Measurements from ENCODE around the gene TTC22. TPM values are rescaled to one million over a fixed set of nuclear protein-coding genes. Genes with fewer than 3 reads are reported as not detected.

Gene TTC22
- total RNA-seq, 6 experiments from 2014 or later: 2.7 to 8.9 (median 4.7) TPM

DNA sequence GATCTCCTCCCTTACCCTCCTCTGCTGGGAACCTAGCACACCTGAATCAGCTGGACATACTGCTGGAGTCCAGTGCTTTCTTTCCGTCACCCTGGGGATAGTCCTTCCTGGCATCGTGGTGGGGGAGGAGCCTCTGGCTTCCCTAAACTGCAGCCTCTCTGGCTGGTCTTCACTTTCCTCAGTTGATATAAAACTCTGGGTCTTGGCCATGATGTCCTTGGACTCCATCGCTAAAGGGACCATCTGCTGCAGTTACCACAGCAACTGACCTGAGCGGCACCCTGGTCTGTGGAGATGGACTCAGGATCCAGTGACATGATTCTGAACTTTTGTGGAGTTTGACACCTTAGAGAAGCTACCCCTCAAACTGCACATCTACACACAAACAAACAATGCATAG lies 59.6 kb downstream of the TTC22 start:
- no peak for TF ChIP-seq POLR2A (IDR thresholded peaks at IDR 0.05)
- TF ChIP-seq, protein P1, sequence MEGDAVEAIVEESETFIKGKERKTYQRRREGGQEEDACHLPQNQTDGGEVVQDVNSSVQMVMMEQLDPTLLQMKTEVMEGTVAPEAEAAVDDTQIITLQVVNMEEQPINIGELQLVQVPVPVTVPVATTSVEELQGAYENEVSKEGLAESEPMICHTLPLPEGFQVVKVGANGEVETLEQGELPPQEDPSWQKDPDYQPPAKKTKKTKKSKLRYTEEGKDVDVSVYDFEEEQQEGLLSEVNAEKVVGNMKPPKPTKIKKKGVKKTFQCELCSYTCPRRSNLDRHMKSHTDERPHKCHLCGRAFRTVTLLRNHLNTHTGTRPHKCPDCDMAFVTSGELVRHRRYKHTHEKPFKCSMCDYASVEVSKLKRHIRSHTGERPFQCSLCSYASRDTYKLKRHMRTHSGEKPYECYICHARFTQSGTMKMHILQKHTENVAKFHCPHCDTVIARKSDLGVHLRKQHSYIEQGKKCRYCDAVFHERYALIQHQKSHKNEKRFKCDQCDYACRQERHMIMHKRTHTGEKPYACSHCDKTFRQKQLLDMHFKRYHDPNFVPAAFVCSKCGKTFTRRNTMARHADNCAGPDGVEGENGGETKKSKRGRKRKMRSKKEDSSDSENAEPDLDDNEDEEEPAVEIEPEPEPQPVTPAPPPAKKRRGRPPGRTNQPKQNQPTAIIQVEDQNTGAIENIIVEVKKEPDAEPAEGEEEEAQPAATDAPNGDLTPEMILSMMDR (IDR thresholded peaks at IDR 0.05): no peak
- intact Hi-C loops (cut with DNase I): no loop called here
- Histone ChIP-seq H3K27ac (no peak overlapping the region), H3K9me3 (no peaks in the 10 kb centered on the region), H3K36me3 (peaks cover 0 to 56% (median 25%) of the 10 kb centered on the region in 4 donors), H3K4me1 (no peaks in the 10 kb centered on the region), H3K27me3 (no peaks in the 10 kb centered on the region), H3K4me3 (no peak overlapping the region)
- ATAC-seq (no peak), DNase-seq (no peak)
- WGBS (ENCODE audit: insufficient coverage, low coverage, low lambda C conversion rate, missing lambda C conversion rate): no CpG with 5 or more reads among the region's 4 CpGs

DNA sequence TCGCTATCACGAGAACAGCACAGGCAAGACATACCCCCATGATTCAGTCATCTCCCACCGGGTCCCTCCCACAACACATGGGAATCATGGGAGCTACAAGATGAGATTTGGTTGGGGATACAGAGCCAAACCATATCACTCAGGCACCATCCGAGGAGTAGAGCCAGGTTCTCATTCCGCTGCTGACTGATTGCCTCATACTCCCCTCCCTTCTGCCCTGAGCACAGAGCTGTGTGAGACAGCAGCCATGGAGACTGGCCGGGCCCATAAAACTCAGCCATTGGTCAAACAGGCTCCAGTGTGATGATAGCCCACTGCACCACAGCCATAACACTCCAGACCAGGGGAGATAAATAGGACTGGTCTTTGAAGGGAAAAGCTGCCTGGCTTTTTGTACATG lies 62.9 kb downstream of the TTC22 start:
- no peak overlapping the region for H3K27ac ChIP-seq
- TF ChIP-seq POLR2A (IDR thresholded peaks at IDR 0.05): no peak
- TF ChIP-seq, protein P1 (IDR thresholded peaks at IDR 0.05): no peak
- H3K27me3 ChIP-seq: no peaks in the 10 kb centered on the region
- H3K9me3 ChIP-seq: no peaks in the 10 kb centered on the region
- intact Hi-C loops (cut with DNase I): no loop called here
- peaks cover 0 to 69% (median 25%) of the 10 kb centered on the region in 4 donors for H3K36me3 ChIP-seq
- ATAC-seq: no peak
- WGBS (ENCODE audit: insufficient coverage, low coverage, low lambda C conversion rate, missing lambda C conversion rate): no CpG with 5 or more reads among the region's 6 CpGs
- no peaks in the 10 kb centered on the region for H3K4me1 ChIP-seq
- no peak for DNase-seq
- H3K4me3 ChIP-seq: no peak overlapping the region

DNA sequence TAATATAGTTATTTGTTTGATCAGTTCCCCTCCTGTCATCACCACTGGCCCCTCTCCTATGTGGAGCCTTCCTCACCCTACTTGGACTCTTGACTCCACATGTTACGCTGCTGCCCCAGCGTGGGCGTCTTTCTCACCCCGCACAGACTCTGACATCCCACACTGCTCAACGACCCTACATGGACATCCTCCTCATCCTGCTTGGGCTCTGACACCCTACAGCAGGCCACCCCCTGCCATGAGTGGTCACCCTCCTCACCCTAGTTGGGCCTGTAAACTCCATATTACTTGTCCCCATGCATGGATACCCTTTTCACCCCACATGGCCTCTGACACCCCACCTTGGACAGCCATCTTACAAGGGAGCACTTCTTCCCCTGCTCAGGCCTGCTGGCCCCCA lies 64.4 kb downstream of the TTC22 start:
- H3K27ac ChIP-seq: no peak overlapping the region
- DNase-seq (no peak), ATAC-seq (peak in 1 of 4 donors; percentile 32)
- WGBS (ENCODE audit: insufficient coverage, low coverage, low lambda C conversion rate, missing lambda C conversion rate): 93% methylated on average over 5 of the region's 5 CpGs
- no peak overlapping the region for H3K4me3 ChIP-seq
- peaks cover 0 to 70% (median 26%) of the 10 kb centered on the region in 4 donors for H3K36me3 ChIP-seq
- H3K4me1 ChIP-seq: no peaks in the 10 kb centered on the region
- no peak for TF ChIP-seq POLR2A (IDR thresholded peaks at IDR 0.05)
- TF ChIP-seq, protein P1 (IDR thresholded peaks at IDR 0.05): no peak
- no peaks in the 10 kb centered on the region for H3K27me3 ChIP-seq
- intact Hi-C loops (cut with DNase I): no loop called here
- H3K9me3 ChIP-seq: no peaks in the 10 kb centered on the region

Other genes with a start within 250 kb of the TTC22 start
- gene FAM151A, start 177.8 kb downstream of the TTC22 start, total RNA-seq: 10 to 100 TPM in 2 of 6 experiments, 1 to 10 TPM in 2, under 1 TPM in 2; 0.12 to 72.9 (median 5.2) TPM
- gene MROH7, start 159.5 kb downstream of the TTC22 start, total RNA-seq: 1 to 10 TPM in 3 of 6 experiments, under 1 TPM in 3; 0.37 to 3.1 (median 1.2) TPM
- gene TTC4, start 85.5 kb downstream of the TTC22 start, total RNA-seq: 10 to 100 TPM in 3 of 6 experiments, 1 to 10 TPM in 3; 8.1 to 19.2 (median 10.0) TPM
- gene PARS2, start 36.8 kb downstream of the TTC22 start, total RNA-seq: 1 to 10 TPM; 3.2 to 5.4 (median 4.0) TPM
- gene DHCR24, start 85.9 kb upstream of the TTC22 start, total RNA-seq: 1,000 to 10,000 TPM in 1 of 6 experiments, 100 to 1,000 TPM in 5; 319 to 1,976 (median 596) TPM
- under 1 TPM in 2 of 6 experiments, not detected in 4; 0.20 to 0.31 TPM for gene TMEM61, start 179.3 kb upstream of the TTC22 start, total RNA-seq
- not detected for gene BSND, start 197.6 kb upstream of the TTC22 start, total RNA-seq
- 10 to 100 TPM; 16.4 to 41.4 (median 31.3) TPM for gene PCSK9, start 238.2 kb upstream of the TTC22 start, total RNA-seq

Data from right lobe of liver (tissue), 6 donors.